GM18517 (cell line): Measurements from ENCODE around the gene ATP6V0C.
"Not testable (repeated sequence)": the region's sequence is repeated elsewhere in the genome, so short reads cannot be mapped to it uniquely, and the experiment has no call there.

Experiments used
- ATAC-seq: cut with Tn5 transposase; IDR thresholded peaks from one replicate; pipeline ENCODE4 v1.9.1; 2021; ENCODE audit warnings: mild to moderate bottlenecking, moderate library complexity; ENCODE audit not compliant: unreplicated experiment

Gene ATP6V0C

DNA sequence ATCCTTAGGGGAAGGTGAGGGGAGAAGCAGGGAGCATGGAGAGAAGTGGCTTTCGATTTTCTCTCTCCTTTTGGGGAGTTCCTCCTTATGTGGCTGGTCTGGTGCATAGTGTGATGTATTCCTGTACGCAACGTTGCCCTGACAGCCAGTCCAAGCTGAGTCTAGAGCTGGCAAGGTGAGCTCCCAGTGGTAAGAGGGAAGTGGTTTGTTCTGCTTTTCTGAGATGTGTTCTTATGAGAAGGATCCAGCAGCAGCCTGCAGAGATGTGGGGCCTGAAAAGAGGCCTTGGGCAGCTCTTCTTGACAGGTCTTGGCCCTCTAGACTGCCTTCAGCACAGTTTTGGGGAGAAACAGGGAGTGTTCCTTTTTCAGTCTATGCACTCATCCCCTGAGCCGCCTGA, 27.2 kb downstream of the ATP6V0C start:
- ATAC-seq = not testable (repeated sequence)

DNA sequence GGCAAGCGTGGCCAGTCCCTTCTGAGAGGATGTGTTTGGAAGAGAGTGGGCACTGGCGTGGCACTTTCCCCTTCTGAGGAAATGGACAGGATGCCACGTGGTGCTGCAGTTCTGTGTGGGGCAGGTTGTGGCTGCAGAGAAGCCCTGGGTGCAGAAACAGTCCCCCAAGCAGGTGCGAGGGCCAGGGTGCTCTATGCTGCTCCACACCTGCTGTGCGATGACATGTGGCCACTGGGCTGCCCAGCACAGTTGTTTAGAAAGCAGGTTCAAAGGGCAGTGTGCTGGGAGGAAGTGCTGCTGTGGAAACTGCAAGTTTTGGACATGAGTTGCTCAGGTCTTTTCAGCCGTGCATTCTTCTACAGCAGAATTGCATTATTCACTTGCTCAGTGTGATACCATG, 27.7 kb downstream of the ATP6V0C start:
- ATAC-seq = not testable (repeated sequence)

DNA sequence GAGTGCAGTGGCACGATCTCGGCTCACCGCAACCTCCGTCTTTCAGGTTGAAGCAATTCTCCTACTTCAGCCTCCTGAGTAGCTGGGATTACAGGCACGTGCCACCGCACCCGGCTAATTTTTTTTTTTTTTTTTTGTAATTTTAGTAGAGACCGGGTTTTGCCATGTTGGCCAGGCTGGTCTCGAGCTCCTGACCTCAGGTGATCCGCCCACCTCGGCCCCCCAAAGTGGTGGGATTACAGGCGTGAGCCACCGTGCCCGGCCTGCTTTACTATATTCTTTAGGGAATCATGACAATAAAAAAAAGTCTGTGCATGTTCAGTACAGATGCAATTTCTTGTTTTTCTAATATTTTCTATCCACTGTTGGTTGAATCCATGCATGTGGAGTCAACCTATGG, 30.0 kb downstream of the ATP6V0C start:
- not testable (repeated sequence) for ATAC-seq

DNA sequence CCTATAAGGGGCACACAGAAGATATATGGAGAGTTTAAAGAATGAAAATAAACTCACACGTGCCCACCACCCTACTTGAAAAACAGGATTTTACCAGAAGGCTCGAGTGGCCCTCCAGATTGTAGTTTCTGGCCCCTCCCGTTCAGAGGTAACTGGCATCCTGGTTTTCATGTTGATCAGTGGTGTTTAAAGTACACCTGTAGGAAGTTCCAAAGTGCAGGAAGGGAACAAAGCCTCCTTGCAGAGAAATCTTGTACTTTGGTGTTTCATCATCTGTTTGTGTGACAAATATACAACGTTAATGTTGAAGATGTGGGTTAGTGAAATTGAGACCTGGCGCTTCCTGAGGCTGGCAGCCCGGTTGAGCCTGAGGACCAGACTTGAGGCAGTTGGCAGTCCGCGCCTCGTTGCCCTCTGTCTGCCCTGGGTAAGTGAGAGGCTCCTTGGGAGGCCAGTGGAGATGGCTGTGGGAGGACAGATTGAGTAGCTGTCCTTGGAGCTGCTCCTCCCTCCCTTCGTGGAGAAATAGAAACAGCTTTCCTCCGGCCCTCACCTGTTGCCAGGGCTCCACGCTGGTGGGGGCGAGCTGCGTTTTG, 36.6 kb downstream of the ATP6V0C start:
- ATAC-seq = not testable (repeated sequence)

DNA sequence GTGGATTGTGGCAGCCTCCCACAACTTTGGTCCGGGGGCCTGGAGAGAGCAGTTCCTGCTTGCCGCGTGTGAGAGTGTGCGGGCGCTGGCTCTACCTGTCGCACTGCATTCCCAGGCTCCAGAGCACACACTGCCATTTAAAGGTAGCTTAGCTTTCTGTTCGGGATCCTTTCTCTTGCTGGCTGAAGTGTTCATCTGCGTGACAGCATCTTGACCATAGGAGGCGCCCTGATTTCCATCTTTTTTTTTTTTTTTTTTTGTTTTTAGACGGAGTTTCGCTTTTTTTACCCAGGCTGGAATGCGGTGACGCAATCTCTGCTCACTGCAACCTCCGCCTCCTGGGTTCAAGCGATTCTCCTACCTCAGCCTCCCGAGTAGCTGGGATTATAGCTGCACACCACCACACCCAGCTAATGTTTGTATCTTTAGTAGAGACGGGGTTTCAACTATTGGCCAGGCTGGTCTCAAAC, 37.7 kb downstream of the ATP6V0C start:
- ATAC-seq = not testable (repeated sequence)

DNA sequence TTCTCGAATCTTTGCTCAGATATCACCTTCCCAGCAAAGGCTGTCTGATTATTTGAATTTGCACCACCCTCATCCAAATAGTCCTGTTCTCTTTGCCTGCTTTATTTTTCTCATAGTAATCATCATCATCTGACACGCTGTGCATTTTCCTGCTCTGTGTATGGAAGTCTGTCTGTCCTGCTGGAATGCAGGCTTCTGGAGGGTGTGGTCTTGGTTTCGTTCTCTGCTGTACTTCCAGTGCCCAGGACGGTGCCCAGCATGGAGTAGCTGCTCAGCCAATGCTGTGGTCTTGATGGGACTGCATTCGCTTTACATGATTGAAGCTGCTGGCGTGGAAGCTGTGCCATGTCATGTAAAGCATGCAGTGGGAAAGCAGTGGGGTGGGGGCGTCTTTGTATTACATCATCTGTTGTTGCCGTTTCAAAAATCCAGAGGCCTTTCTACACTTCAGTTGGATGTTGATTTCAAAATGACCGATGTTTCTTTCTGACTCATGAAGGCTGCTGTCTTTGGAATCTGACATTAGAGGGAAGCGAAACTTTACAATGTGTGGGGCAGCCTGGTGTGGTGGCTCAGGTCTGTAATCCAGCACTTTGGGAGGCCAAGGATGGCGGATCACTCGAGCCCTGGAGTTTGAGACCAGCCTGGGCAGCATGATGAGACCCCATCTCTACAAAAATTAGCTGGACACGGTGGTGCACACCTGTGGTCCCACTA, 41.1 kb downstream of the ATP6V0C start:
- not testable (repeated sequence) for ATAC-seq

DNA sequence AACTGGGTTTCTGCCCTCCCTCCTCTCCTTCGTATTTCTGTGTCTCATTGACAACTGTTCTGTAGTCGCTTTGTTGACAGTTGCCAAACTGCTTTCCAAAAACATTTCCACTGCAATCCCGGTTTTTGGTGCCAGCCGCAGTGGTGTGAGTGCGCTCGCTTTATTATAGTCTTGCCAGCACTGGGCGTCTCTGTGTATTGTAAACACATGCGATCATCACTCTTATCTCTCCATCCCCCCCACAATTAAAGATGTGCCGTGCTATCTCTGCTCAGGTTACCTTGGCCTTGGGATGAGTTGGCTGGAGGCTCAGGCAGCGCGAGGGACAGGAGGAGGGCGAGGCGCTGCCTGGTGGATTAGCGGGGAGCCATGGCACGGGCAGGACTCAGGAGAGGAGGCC, 43.4 kb downstream of the ATP6V0C start:
- not testable (repeated sequence) for ATAC-seq

DNA sequence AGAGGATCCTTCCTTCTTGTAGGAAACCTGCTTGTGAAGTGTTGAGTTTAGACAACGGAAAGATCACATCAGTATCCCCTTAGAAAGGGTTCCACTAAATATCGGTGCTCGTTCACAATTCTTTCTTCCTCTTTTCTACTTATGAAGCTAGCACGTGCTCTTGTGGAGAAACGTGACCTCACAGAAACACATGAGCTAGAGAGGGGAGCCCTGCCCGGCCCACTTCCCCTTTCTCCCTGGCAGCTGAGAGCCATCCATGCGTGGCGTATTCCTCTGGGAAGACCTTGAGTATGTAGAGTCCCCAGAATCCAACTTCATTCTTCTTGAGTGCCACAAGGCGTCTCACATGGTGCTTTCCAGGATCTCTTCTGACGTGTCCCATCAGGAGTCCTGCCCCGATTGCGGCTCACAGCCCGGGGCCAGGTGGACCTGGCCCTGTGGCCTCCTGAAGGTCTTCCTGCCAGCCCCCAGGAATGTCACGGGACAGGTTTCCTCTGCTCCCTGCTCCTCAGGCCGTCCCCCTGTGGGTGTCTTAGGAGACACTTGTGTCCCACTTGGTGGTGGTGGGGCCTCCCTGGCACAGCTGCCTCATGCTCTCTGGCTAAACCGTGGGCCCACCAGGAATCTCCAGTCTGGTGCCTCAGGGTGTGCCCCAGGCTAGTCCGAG, 46.5 kb downstream of the ATP6V0C start:
- ATAC-seq = peak; percentile 74

DNA sequence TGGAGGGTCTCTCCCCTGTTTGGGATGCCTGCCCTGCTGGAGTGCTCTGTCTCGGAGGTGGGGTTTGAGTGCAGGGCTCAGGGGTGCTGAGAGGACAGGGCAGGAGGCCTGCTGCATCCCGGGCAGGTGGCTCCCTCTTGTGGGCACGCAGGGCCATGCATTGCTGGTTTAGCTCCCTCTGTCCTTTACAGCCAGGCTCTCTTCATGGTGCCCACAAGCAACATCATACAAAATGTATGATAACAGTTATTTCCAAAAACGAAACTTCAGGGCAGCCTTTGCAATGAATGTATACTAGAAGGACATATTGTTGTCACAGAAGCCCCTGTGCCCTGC, 47.0 kb downstream of the ATP6V0C start:
- ATAC-seq = peak; percentile 55

DNA sequence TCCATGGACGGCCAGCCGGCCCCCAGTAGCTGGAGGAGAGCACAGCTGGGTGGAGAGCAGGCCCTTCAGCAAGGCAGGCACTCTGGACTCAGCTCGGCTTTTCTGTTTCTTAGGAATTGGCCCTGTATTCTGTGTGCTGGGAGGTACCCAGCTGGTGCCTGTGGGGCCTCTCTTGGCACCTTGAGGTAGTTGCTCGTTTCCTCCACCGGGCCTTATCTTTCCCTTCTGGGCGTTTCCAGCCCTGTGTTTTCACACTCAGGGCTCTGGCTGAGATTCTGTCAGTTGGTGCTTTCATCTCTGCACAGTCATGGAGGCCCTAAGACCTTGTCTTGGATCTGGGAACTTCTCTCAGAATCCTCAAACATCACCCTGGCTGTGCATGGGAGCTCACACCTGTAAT, 53.8 kb downstream of the ATP6V0C start:
- ATAC-seq = not testable (repeated sequence)

DNA sequence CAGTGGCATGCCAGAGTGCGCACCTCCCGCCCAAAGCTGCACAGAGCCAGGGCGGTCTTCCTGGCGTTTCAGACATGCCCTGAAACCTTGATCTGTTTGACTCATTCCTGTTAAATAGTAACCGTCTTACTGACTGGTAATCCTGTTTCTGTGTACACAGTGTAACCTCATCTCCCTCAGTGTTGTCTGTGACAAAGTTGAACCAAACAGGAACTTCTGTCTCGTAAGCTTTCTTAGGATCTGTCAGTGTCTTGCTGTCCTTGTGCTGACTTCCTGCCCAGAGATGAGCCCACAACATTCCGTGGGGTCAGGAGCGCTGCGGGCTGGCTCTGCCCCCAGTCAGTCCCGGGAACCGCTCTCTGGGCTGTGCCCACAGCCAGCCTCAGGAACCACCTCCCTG, 54.8 kb downstream of the ATP6V0C start:
- not testable (repeated sequence) for ATAC-seq
